Measurements from ENCODE around the gene GAP43.
A peak's percentile ranks its signal among the peaks of the same experiment; 100 is the strongest.

Gene GAP43

DNA sequence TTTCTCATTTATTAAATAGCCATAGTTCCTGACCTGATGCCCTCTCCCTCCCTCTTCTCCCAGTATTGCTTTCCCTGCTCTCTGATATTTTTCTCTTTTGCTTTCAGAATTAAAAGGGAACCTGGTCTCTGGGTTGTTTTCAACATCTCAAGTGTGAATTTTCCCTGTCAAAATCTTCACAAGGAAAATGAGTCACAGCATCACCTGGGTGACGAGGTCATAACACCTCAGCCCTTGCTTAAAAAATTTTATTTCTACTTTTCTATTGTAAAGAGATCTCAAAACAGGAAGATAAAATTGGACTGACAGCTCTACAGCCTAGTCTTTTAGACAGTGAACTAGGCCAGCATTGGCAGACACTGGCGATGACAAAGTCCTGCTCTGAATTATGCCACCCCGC is 40.1 kb downstream of the GAP43 start:
- no peak for DNase-seq

DNA sequence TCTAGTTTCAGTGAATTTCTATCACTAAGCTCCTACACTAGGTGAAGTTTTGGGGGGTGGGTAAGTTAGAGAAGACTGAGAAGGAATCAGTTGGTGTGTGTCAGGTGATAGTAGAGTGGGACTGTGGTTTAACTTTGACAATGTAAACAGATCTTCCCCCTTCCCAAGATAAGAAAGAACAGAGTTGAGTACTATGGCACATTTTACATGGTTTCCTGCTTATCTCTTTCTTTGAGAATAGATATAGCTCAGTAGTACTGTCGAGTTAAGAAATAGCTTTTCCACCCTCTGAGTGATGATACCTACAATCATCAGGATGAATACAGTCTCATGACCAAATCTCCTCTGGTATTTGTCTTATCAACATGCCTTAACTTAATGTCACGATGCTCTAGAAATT is 42.8 kb downstream of the GAP43 start:
- no peak for DNase-seq

DNA sequence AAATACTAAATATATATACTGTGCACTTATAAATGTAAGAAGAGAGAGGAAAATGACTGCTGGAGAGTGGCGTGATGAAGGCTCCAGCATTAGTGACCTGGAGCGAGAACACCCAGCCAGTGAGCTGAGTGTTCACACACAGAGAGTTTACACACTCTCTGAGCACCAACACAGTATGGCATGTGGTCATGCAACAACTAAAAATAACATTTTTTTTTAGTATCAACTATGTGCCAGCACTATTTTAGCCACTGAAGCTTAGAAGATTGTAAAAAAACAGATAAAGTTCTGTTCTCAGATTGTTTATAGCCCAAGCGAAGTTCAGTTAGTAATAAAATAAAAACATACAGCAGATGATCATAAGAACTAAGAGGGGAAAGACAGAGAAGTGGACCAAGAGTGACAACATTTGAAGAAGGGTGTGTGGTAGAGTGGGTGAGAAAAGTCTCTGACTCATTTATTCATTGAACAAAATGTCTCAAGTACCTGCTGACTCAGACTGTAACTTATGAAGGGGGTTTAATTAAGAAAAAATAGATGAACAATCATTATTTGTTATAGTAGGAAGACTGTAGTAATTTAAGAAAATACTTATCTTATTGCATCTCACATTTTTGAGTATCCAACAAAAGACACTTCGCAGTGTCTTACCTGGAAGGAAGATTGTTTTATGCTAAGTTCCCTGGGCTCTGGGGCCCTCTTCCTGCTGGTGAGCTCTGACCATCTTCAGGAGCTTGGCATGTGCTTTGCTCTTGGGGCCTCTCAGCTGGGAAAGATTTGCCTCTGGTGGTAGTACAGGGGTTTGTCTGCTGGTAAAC is 43.8 kb downstream of the GAP43 start:
- no peak for DNase-seq

DNA sequence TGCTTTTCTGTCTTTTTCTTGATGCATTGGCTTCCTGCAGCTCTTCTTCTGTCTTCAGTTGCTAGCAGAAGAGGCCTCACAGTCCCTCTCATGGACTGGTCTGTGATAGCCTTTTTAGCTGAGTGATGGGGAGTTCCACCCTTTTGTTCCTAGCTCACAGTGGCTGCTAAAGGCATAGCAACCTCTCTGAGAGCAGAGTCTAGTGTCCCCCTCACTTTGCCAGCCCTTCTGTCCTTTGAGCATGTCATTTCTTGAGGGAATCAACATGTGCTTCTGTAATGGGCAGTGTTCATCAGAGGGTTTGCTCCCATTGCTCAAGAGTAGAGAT is 44.4 kb downstream of the GAP43 start:
- DNase-seq, result no peak

DNA sequence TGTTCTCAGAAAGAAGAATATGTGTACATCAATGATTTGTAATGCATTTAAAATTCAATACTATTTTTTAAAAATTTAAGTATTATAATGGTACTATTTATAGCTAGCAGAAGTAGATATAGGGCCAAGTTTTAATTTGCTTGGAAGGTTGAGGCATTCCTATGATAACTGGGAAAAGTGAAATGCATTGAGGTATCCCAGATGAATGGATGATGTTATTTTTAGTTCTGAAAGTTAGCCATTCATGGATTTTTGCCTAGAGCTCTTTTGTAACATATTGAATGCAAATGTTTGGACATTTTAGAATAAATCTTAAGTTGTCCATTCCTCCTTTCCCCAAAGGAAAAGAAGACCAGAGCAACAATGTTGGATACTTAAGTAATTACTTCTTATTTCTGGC is 47.6 kb downstream of the GAP43 start:
- no peak for DNase-seq

DNA sequence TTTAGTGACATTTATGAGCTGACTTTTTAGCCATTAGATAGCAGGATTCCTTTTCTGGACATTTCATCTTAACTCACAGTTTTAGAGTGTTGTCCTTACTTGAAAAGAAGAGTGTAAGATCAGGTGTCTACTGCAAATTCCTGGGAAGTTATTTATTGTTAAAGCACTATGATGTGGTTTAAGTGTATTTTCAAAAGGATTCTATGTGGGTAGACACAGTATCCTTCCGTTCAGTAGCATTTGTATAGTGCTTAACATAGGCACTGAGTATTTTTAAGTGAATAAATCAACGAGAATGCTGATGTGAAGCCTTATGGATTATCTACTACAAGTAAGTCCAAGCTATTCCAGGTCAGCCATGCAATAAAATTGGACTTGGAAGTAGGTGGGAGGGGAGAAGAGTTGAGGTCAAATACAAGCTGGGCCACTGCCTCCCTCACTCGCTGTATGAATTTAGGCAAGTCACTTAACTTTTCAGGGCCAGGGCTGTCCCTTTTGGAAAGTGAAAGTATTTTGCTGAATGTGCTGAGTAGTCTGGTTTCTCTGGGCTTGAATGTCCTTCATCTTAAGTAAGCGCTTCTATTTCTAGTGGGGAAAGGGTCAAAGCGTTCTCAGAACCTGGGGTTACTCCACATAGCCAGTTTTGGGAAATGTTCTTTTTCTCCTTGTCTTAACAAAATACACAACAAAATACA is 48.6 kb downstream of the GAP43 start:
- no peak for DNase-seq

DNA sequence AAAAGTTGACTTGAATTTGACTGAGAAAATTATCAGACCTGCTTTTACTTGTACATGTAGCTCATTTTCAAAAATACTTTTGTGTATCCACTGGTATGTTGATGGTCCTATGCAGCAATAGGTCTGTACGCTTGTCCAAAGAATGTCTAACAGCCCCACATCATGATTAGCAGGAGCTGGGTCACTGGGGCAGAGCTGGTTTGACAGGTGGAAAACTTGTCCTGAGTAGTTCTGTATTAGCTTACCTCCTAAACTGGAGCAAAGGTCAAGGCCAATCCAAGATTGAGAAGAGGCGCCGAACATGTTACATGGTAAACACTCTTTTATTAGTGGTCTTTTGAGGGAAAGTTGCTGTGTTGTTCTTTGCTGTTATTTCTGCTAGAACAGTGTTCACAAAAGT is 50.6 kb downstream of the GAP43 start:
- DNase-seq, result no peak

DNA sequence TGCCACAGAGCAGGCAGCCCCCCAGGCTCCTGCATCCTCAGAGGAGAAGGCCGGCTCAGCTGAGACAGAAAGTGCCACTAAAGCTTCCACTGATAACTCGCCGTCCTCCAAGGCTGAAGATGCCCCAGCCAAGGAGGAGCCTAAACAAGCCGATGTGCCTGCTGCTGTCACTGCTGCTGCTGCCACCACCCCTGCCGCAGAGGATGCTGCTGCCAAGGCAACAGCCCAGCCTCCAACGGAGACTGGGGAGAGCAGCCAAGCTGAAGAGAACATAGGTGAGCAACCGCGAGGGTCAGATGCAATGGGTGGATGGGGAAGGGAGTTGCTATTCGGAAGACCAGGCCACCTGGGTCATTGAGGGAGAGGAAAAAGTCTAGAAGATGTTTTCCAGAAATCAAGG is 53.0 kb downstream of the GAP43 start:
- DNase-seq, result no peak

DNA sequence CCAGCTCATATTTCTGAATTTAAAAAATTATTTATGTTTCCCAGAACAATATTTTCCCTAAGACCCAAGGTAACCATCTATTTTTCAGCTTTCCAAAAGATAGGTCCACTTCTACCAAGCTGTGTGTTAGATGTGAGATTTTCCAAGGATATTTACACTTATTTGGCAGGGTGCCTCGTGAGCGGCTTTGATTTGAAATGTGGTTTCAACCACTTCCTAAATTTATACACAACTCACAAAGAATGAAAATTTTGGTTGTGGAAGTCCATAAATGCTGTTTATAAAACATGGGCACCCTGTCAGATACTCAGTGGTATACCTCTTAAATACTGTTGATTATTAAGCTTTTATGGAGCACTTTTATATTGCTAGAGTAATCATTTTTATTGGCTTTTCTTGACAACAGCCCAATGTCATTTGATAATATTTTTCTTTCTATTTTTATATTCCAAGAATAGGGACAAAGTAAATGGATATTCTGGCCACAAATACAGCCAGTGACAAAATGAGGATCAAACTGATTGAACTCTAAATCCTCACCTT is 57.6 kb downstream of the GAP43 start:
- peak; percentile 7 to 15 for DNase-seq

DNA sequence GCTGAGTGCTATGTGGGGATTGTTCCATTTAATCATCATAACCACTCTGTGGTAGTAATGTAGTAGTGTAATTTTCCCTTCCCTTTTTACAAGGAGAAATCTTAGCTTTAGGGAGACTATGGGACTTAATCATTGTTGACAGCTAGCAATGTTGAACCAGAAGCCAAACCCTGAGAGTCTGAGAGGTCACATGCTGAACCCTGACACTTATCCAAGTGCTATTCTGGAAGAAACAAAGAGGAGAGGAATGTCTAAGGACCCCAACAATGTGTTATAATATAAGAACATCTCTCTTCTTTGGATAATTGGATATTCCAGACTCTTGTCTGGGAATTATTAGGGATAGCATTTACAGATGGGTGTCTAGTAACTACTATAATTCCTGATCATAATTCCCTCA is 58.4 kb downstream of the GAP43 start:
- no peak for DNase-seq

DNA sequence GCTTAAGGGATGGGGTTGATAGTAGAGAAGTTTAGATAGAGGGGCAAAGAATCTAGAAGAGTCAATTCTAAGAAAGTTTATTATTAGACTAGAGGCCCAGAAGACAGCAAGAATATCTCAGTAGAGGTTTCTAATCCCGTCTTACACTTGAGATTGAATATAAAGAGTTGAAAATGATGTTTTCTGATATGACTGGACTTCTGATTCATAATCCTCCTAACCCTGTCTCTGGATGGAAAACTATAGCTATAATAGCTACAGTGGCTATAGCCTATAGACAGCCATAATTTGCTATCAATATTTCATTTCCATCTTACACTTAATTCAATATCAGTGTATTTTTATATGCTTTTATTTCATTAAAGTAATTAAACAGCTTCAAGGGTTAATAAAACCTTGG is 60.0 kb downstream of the GAP43 start:
- no peak for DNase-seq

DNA sequence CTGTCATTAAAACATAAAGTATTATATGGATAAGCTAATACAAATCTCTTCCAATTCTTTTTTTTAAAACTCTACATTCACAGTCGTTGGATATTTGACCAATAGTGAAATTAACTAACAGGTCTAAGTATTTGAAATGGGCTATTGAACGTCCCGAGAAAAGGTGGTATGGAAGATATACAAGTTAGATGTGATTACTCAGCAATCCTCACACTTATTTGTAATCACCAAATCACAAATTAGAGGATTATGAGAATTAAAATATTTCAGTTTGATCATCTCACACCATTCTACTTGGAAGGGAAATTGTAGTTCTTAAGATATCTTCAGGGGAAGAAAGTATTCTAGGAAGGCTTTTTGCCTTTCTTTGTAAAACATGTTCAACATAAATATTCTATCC is 60.5 kb downstream of the GAP43 start:
- no peak for DNase-seq

DNA sequence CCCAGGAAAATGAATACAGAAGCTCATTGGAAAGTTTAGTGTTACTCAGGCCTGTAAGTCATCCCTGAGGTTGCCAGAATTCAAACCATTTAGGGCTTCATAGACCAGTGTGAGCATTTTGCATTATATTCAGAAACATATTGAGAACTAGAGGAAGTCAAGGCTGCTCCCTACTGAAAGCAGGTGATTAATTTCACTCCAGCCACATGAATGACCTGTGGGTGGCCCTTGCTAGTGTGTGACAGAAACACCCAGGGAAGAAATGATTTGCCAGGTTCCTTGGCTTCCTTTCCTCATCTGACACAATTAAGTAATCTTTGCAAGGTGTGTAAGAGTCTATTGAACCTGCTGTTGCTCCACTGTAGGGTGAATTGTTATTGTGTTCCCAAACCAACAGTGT is 61.8 kb downstream of the GAP43 start:
- DNase-seq, result no peak

DNA sequence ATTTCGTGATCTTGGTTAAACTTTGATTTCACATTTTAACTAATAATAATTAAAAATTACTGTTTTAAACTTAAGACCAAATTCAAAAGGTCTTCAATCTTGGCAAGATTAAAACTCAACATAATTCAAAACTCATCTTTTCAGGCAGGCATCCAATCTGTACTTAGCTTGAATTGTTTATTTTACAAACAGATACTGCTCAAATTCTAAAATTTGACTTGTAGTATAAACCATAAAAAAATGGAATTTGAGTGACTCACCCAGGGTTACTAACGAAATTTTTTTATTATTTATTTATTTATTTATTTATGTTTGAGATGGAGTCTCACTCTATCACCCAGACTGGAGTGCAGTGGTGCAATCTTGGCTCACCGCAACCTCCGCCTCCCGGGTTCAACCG is 64.4 kb downstream of the GAP43 start:
- DNase-seq, result no peak

DNA sequence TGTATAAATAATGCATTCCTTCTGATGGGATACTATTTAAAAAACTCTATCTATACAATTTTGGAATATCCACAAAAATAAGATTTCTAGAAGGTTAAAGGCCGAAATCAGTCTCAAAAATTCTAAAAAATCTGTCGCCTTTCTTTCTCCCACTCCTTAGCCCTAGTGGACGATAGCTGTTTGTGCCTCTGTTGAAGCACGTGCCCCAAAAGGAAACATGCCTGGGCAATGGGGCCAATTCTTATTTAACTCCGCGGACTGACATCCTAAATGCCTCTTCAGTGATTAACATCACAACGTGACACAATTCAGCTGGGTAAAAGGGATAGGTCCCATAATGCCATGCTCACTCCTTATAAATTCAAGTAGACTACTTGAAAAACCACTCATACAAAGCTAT is 65.1 kb downstream of the GAP43 start:
- DNase-seq, result no peak

DNA sequence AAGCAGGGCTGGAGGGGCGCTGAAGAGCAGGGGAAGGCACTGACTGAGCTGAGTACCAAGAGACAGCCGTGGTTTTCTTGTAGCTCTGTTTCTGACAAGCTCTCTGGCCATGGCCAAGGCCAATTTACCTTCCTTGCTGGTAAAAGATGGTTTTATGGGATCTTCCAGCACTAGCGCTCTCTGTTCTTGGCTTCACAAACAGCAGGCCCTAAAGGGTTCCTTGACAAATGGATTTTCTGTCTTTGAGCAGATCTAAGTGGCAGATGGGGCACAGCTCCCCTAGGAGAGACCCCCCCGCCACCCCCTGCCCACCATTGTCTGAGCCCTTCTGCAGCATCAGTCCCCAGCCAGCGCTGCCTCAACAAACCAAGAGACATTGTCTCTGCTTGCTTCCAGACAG is 66.6 kb downstream of the GAP43 start:
- no peak for DNase-seq

DNA sequence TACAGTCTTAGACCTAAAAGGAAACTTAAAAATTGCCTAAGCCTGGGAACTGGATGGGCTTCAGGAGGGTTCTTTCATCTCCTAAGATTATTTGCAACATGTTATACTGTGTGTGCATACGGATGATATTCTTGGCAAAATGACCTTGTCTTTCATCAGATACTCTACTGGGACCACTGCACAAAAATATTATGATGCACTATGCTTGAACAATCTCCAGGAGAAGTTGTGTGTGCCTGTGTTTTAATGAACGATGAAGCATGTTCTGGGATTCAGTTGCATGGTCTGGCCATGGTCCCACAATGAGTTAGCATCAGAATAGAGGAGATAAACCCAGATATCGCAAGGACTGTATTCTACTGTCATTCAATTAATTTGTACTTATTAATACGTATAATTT is 68.7 kb downstream of the GAP43 start:
- DNase-seq, result no peak

DNA sequence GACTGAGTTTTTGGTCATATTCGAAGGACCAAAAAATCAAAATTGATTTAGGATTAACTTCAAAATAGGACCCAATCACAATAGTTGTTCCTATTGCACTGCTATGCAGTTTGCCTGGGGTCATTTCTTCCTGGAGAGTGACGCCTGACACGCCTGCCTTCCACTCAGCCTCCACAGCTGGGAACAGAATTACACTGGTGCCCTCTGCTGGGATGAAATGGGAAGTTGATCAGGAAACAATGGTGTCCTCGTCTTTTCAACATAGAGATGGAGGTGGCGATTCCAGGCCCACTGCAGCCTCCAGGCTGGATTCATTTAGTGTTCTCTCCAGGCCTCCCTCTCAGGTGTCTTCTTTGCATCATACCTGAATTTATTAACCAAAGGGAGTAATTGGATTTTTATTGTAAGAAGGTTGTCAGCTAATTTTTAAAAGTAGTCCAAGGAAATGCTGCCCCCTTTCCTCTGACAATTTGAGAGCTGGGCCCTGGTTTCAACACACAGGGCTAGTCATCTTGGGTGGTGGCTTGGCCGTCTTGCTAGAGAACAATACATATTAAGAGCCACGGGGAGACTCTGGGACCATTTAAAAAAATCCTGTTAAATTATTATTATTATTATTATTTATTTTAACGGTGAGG is 69.7 kb downstream of the GAP43 start:
- peak; percentile 72 to 80 for DNase-seq

DNA sequence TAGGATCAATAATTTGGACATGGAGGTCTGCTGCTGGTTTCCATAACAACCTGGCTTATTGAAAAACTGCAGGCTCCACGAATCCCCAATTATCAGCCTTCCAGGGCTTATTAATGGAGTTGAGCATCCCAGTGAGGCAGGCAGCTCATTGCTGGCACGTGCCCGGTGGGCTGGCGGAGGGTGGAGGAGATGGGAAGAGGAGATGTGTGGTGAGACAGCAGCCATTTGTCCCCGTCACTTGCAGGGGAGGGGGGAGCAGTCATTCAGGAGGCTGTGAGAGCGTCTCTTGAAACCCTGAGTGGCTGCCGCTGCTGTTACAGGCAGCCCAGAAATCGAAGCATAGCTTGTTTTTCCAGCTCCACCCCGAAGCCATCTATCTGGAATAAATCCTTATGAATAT is 70.6 kb downstream of the GAP43 start:
- DNase-seq, result no peak

DNA sequence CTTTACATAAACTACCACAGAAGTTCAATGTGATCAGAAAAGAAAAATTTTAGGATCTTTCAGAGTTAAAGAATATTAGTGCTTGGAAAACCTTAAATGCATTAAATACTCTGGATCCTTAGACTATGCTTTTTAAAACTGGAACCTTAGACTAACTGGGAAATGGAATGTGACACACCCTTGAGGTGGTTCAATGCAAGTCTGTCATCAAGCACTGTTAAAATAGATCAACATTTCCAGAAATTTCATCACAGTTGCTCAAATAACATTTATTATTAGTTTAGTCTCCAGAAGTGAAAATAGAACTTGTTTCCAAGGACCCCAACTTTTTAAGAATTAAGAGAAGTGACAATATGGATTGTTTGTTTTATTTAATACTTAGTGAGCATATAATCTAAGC is 71.8 kb downstream of the GAP43 start:
- DNase-seq, result no peak

DNA sequence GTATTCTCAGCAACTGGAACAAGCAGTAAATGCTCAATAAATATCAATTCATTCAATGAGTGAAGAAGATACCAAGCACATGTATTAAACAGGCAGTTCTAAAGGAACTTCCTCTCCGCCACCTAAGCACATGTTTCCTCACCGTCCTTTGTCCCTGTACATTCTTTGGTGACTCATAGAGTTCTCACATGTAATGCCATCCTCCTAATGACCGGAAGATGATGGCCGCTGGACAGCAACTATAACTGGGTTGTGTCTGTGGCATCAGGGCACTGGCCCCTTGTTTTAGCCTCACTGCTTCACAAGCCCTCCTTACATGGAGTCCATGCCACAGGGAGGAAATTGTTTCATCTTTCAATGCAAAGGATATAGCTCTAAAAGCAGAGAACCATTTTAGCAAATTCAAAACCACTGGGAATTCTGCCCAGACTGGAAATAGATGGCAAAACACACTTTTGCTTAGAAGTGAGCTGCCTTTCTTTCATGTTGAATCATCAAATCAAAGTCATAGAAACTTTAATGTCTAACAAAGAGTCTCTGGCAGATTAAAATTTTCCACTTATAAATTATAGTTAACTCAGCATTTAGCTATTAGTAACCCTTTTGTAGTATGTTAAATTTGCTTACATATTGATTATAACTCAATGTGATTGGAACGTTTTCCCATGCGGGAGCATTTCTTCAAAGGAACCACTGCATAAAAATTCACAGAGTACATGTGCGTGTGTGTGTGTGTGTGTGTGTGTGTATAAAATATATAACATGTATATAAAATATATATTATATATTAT is 74.1 kb downstream of the GAP43 start:
- no peak for DNase-seq

DNA sequence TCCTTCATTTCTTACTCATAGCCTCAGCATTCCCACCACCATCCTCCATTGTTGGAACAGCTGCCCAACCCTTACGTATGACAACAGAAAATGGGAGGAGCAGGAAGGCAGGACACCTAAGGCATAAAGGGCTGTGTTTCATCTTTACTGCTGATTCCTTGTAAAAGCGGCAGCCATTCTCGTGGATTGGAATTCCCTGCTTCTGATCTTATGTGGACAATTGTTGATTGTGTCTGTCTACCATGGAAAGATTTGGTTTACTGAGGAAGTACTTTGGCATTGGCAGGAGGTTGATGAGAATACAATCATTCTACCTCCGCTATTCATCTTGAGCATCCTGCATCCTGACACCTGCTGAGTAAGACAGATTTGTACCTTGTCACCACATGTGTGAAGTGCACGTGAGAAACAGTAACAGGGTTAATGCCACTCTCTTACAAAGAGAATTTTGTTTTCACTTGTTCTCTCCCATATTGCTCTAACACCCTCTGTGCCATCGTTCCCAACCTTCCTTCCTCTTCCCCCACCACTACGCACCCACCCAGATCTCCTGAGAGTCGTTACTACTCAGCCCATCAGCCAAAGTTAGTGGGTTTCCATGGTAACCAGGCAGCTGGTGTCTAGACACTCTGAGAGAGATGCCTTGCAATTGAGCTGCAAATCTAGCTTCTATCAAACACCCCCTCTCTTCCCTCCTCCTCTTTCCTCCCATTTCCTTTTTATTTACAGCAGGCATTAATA is 75.7 kb downstream of the GAP43 start:
- DNase-seq, result no peak

DNA sequence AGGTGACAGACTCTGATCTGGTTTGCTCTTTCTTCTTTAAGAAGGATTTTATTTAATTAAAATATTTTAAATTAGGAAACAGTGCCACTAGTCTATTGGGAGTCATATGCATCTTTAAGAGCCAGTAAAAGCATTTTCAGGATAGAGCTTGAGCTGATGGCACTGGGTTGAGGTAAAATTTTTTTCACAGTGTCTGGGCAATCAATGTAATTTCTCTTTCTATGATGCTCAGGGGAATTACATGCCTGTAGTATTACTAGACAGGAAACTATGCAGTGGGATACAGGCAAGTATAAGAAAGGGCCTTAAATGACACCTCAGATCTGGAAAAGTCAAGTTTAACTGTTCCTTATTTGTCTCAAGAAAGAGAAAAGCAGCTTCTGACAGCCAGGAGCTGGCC is 76.4 kb downstream of the GAP43 start:
- DNase-seq, result no peak

All from Kasumi-1 (cell line).